HepG2 (cell line): ENCODE results near the gene ANKDD1A. TPM values are rescaled to one million over a fixed set of nuclear protein-coding genes. Genes with fewer than 3 reads are reported as not detected.
A peak's percentile ranks its signal among the peaks of the same experiment; 100 is the strongest.

Experiments used
- ATAC-seq: fragments of 200-7000 bp; cut with Tn5 transposase; 3 replicates; pipeline ENCODE4 v1.9.1; 2020; ENCODE audit warnings: mild to moderate bottlenecking, moderate library complexity
- BruUV-seq: library from RNA; stranded (reverse); fragments of 400-500 nt; replicated peaks from 2 replicates; lab custom pipeline; 2021; lab: Mats Ljungman, UMichigan
- CTCF ChIA-PET: fragments of 300-600 bp; formaldehyde crosslinking; extraction: SDS; loops from one replicate; lab custom pipeline; 2021; ENCODE audit warnings: low total read pairs, inconsistent platforms, low intra/inter-chr PET ratio; lab: Yijun Ruan, JAX
- POLR2A ChIA-PET: fragments of 350-600 bp; sonication (Branson Sonifier 250); formaldehyde crosslinking; loops from one replicate; lab custom pipeline; 2020; ENCODE audit warnings: antibody characterized with exemption, inconsistent platforms; lab: Yijun Ruan, JAX
- DNase-seq: peaks from one replicate; pipeline ENCODE4 v3.0.0-alpha.2; 2015; ENCODE audit warnings: low spot score
- FAIRE-seq: peaks from 3 replicates; lab custom pipeline; 2011; peaks lifted over from hg19 to GRCh38; lab: Jason Lieb, UNC
- H2AFZ ChIP-seq: one replicate; pipeline ENCODE4 v1.6.1; 2011; ENCODE audit warnings: low read length, inconsistent platforms
- H3K27ac ChIP-seq: fragments of 300-600 bp; 3 replicates; pipeline ENCODE4 v1.8.0; 2011; ENCODE audit warnings: mixed run types, mild to moderate bottlenecking, mixed read lengths, low read length, inconsistent platforms; ENCODE audit not compliant: insufficient read depth; ENCODE audit errors: extremely low read length
- H3K27me3 ChIP-seq, 2 experiments: fragments of 200-600 bp in 1 of 2; 2 replicates in 1 of 2; 3 replicates in 1 of 2; pipeline versions ENCODE4 v1.6.0 to v1.8.0; 2011; ENCODE audit warnings: low read length in 2 of 2, mild to moderate bottlenecking in 2 of 2, moderate library complexity in 2 of 2, inconsistent platforms in 1 of 2; ENCODE audit not compliant: insufficient read depth in 2 of 2, control insufficient read depth in 1 of 2
- H3K36me3 ChIP-seq, 2 experiments: fragments of 200-600 bp in 1 of 2; replicated peaks in 1 of 2; 2 replicates in 1 of 2; 3 replicates in 1 of 2; pipeline versions ENCODE4 v1.5.1 to v1.8.0; 2011; ENCODE audit warnings: low read length in 2 of 2, inconsistent platforms in 1 of 2; ENCODE audit not compliant: insufficient read depth in 2 of 2, control insufficient read depth in 1 of 2
- H3K4me1 ChIP-seq: 2 replicates; pipeline ENCODE4 v1.5.1; 2012; ENCODE audit warnings: low read length, inconsistent platforms; ENCODE audit not compliant: insufficient read depth
- H3K4me2 ChIP-seq: 2 replicates; pipeline ENCODE4 v1.6.0; 2011; ENCODE audit warnings: low read depth, low read length, inconsistent platforms
- H3K4me3 ChIP-seq, 3 experiments: fragments of 200-600 bp in 1 of 3; sonication (generic), shearing (Covaris generic) in 1 of 3; replicated peaks in 1 of 3; 2 replicates each; pipeline ENCODE4 v1.5.1; 2011 to 2016; ENCODE audit warnings: low read length in 3 of 3, inconsistent platforms in 2 of 3, low read depth in 2 of 3, mild to moderate bottlenecking in 2 of 3, control low read depth in 1 of 3, mixed read lengths in 1 of 3; ENCODE audit not compliant: insufficient read depth in 1 of 3
- H3K79me2 ChIP-seq: one replicate; pipeline ENCODE4 v1.6.1; 2011; ENCODE audit warnings: low read length, inconsistent platforms; ENCODE audit not compliant: insufficient read depth
- H3K9ac ChIP-seq: 2 replicates; pipeline ENCODE4 v1.6.0; 2011; ENCODE audit warnings: mild to moderate bottlenecking, low read depth, low read length, inconsistent platforms; ENCODE audit not compliant: insufficient read depth
- H3K9me3 ChIP-seq: 2 replicates; pipeline ENCODE4 v1.5.1; 2012; ENCODE audit warnings: mild to moderate bottlenecking, low read length
- H4K20me1 ChIP-seq: 2 replicates; pipeline ENCODE4 v1.6.0; 2011; ENCODE audit warnings: inconsistent platforms, mild to moderate bottlenecking, low read length, moderate library complexity; ENCODE audit not compliant: insufficient read depth
- FOXA1 ChIP-seq, 2 experiments: fragments of 450-650 bp in 1 of 2; sonication (generic) in 1 of 2; formaldehyde crosslinking in 1 of 2; IDR thresholded peaks; 2 replicates each; pipeline versions ENCODE4 v1.4.0 to v1.6.1; 2016 to 2020; ENCODE audit warnings: missing genetic modification reagents in 1 of 2
- FOXM1 ChIP-seq: sonication (generic); formaldehyde crosslinking; IDR thresholded peaks from 2 replicates; pipeline ENCODE4 v1.5.0; 2020; ENCODE audit warnings: missing genetic modification reagents
- MAFF ChIP-seq: IDR thresholded peaks from 2 replicates; pipeline ENCODE4 v1.6.1; 2011; ENCODE audit warnings: low read depth, low read length, improper control_type of control experiment
- MAFK ChIP-seq, 2 experiments: IDR thresholded peaks in 1 of 2; conservative IDR thresholded peaks in 1 of 2; 2 replicates each; pipeline ENCODE4 v1.6.1; 2011; ENCODE audit warnings: improper control_type of control experiment in 2 of 2, low read length in 2 of 2
- ZBTB3 ChIP-seq: sonication (generic); formaldehyde crosslinking; IDR thresholded peaks from 2 replicates; pipeline ENCODE4 v1.4.0; 2020; ENCODE audit warnings: low read depth, mild to moderate bottlenecking, moderate library complexity, missing genetic modification reagents, borderline replicate concordance
- ZNF234 ChIP-seq: sonication (generic); formaldehyde crosslinking; conservative IDR thresholded peaks from 2 replicates; pipeline ENCODE4 v1.5.1; 2020; ENCODE audit warnings: mild to moderate bottlenecking, missing genetic modification reagents
- ZNF274 ChIP-seq: sonication (generic); formaldehyde crosslinking; IDR thresholded peaks from 2 replicates; pipeline ENCODE4 v1.5.1; 2020; ENCODE audit warnings: mild to moderate bottlenecking, missing genetic modification reagents
- WGBS: methylation state at CpG from one replicate; pipeline ENCODE4 v1.1.6; 2017; ENCODE audit warnings: low lambda C conversion rate; 5-methylcytosine and 5-hydroxymethylcytosine counted together
- in situ Hi-C: cut with HindIII; loops from 2 replicates; pipeline ENCODE4 v1.10.0; 2017; ENCODE audit warnings: low pct_unique_long_range_greater_than_20kb; ENCODE audit not compliant: extremely low pct_ligation_motif_present
- intact Hi-C: fragments of 100-400 bp; cut with micrococcal nuclease; formaldehyde crosslinking; loops from one replicate; pipeline ENCODE4 v1.10.0; 2022; ENCODE audit not compliant: unreplicated experiment
- polyA plus RNA-seq, 8 experiments: library from polyadenylated mRNA; depleted of rRNA in 3 of 8; stranded (reverse) in 7 of 8; unstranded in 1 of 8; fragments of >200 nt; fragmentation: Illumina TruSeq in 4 of 8; extraction: Trizol in 4 of 8; gene quantifications; 2 replicates each; pipeline versions ENCODE4 v1.2.1 to v1.2.3, GENCODE V29; 2011 to 2016; ENCODE audit warnings: low read depth in 4 of 8, missing spikeins in 1 of 8, mixed read lengths in 1 of 8; ENCODE audit not compliant: insufficient read depth in 1 of 8
- total RNA-seq, 5 experiments: library from RNA; depleted of rRNA; stranded (reverse); fragments of >200 nt; fragmentation: Illumina TruSeq; extraction: Trizol; gene quantifications; 2 replicates each; pipeline ENCODE4 v1.2.3, GENCODE V29; 2016; ENCODE audit warnings: low read depth in 1 of 5
- TF ChIP-seq, protein P1 (sequence below): sonication (generic); formaldehyde crosslinking; IDR thresholded peaks from 2 replicates; pipeline ENCODE4 v1.5.1; 2020; ENCODE audit warnings: mild to moderate bottlenecking, missing genetic modification reagents

Gene ANKDD1A
- total and polyA plus RNA-seq, 2 of the 13 experiments (the other 11 are each of a cell fraction or from before 2014, with no cell fraction given), result 0.11 to 0.48 TPM

DNA sequence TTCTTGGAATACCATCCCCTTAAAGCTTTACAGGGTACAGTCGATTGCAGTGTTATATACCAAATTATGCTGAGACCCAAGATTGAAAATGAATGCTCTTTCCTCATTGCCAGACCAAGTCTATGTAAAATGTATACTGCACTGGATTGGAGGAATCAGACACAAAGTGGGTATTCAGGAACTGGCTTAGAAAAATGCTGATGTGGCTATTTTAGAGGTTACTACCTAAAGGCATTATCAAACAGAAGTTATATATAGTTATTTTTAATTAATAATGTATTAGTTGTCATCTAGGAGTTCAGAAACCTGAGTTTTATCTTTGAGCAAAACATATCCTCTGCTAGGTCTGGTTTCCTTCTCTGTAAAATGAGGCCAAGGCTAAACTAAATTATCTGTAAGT is 81.6 kb downstream of the ANKDD1A start:
- POLR2A ChIA-PET, result no interaction called here

More for the DNA sequence above, 81.6 kb downstream of the ANKDD1A start:
- no peak for FAIRE-seq
- Histone ChIP-seq H3K36me3 (no peaks in the 10 kb centered on the region), H3K9ac (no peak overlapping the region), H3K4me2 (peak overlapping the region; percentile 45), H2AFZ (no peak overlapping the region), H3K4me1 (peaks cover 27% of the 10 kb centered on the region), H3K27me3 (no peaks in the 10 kb centered on the region; a peak in 1 of 5 replicates), H4K20me1 (no peaks in the 10 kb centered on the region), H3K9me3 (no peaks in the 10 kb centered on the region), H3K27ac (no peak overlapping the region), H3K79me2 (peaks cover 7% of the 10 kb centered on the region), H3K4me3 (no peak overlapping the region)
- BruUV-seq, result no TSS peak
- TF ChIP-seq MAFK (conservative IDR thresholded peaks at IDR 0.05 in 1 of 2, IDR thresholded peaks at IDR 0.05 in 1 of 2; ENCODE audit: low read length in 2 of 2), result peak; percentile 99
- TF ChIP-seq ZNF274 (CRISPR knock-in tag), result no peak
- no peak for TF ChIP-seq FOXA1 (IDR thresholded peaks at IDR 0.05)
- no peak for TF ChIP-seq FOXA1 (CRISPR knock-in tag; IDR thresholded peaks at IDR 0.05)
- no peak for TF ChIP-seq ZBTB3 (CRISPR knock-in tag)
- TF ChIP-seq FOXM1 (CRISPR knock-in tag), result no peak
- TF ChIP-seq MAFF, result peak; percentile 99
- TF ChIP-seq, protein P1, sequence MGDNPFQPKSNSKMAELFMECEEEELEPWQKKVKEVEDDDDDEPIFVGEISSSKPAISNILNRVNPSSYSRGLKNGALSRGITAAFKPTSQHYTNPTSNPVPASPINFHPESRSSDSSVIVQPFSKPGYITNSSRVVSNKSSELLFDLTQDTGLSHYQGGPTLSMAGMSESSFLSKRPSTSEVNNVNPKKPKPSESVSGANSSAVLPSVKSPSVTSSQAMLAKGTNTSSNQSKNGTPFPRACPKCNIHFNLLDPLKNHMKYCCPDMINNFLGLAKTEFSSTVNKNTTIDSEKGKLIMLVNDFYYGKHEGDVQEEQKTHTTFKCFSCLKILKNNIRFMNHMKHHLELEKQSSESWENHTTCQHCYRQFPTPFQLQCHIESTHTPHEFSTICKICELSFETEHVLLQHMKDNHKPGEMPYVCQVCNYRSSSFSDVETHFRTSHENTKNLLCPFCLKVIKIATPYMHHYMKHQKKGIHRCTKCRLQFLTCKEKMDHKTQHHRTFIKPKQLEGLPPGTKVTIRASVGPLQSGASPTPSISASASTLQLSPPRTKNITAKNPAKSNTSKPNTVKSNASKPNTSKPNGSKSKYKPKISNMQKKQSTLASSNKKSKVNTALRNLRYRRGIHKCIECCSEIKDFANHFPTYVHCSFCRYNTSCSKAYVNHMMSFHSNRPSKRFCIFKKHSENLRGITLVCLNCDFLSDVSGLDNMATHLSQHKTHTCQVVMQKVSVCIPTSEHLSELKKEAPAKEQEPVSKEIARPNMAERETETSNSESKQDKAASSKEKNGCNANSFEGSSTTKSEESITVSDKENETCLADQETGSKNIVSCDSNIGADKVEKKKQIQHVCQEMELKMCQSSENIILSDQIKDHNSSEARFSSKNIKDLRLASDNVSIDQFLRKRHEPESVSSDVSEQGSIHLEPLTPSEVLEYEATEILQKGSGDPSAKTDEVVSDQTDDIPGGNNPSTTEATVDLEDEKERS (CRISPR knock-in tag), result no peak
- TF ChIP-seq ZNF234, result no peak
- 0% methylated on average over 1 of the region's 1 CpG for WGBS
- in situ Hi-C loops (no loop called here), intact Hi-C loops (loop anchor here (5.0 kb wide), 1 partner anchor 59 kb away; no protein-coding TSS in a partner anchor)
- CTCF ChIA-PET, result no interaction called here
- ATAC-seq, result no peak
- DNase-seq, result no peak
